ENCODE data around the gene PDE2A.

The PDE2A gene

GRCh38 chr11:72710278-72710677 is 36.1 kb upstream of the PDE2A start:
- no peak for ATAC-seq
- no peak for TF ChIP-seq TSHZ2 (CRISPR knock-in tag; IDR thresholded peaks at IDR 0.05)
- no peak for TF ChIP-seq ZFP30 (CRISPR knock-in tag; IDR thresholded peaks at IDR 0.05)
- no peak for TF ChIP-seq CREB5 (CRISPR knock-in tag; IDR thresholded peaks at IDR 0.05; ENCODE audit: low read depth)
- TF ChIP-seq SNAI2 (CRISPR knock-in tag; IDR thresholded peaks at IDR 0.05), result no peak
- no peak for TF ChIP-seq ARNTL (CRISPR knock-in tag; IDR thresholded peaks at IDR 0.05; ENCODE audit: borderline replicate concordance, low read depth)
- no peak for TF ChIP-seq POU6F1 (CRISPR knock-in tag; IDR thresholded peaks at IDR 0.05; ENCODE audit: borderline replicate concordance, low read depth)
- no peak for TF ChIP-seq TOX (CRISPR knock-in tag; IDR thresholded peaks at IDR 0.05; ENCODE audit: borderline replicate concordance)
- no peak for TF ChIP-seq ESRRG (CRISPR knock-in tag; IDR thresholded peaks at IDR 0.05)
- TF ChIP-seq ISL1 (CRISPR knock-in tag; IDR thresholded peaks at IDR 0.05), result no peak
- no peak for TF ChIP-seq CSDC2 (CRISPR knock-in tag; IDR thresholded peaks at IDR 0.05)
- no peak for TF ChIP-seq ZNF70 (CRISPR knock-in tag; IDR thresholded peaks at IDR 0.05)
- TF ChIP-seq OSR1 (CRISPR knock-in tag; IDR thresholded peaks at IDR 0.05), result no peak

- ATAC-seq, result no peak
- TF ChIP-seq TOX (CRISPR knock-in tag; IDR thresholded peaks at IDR 0.05; ENCODE audit: borderline replicate concordance) (no peak), RARB (CRISPR knock-in tag; IDR thresholded peaks at IDR 0.05) (no peak), CSDC2 (CRISPR knock-in tag; IDR thresholded peaks at IDR 0.05) (no peak), TSHZ2 (CRISPR knock-in tag; IDR thresholded peaks at IDR 0.05) (no peak), ARNTL (CRISPR knock-in tag; IDR thresholded peaks at IDR 0.05; ENCODE audit: borderline replicate concordance, low read depth) (no peak), SNAI2 (CRISPR knock-in tag; IDR thresholded peaks at IDR 0.05) (no peak)
Observed at GRCh38 chr11:72709478-72710238, 35.4 kb upstream of the PDE2A start.

GRCh38 chr11:72707032-72707431 is 32.8 kb upstream of the PDE2A start:
- no peak for ATAC-seq
- TF ChIP-seq ARNTL (CRISPR knock-in tag; IDR thresholded peaks at IDR 0.05; ENCODE audit: borderline replicate concordance, low read depth), result no peak
- TF ChIP-seq SNAI2 (CRISPR knock-in tag; IDR thresholded peaks at IDR 0.05), result no peak
- TF ChIP-seq TOX (CRISPR knock-in tag; IDR thresholded peaks at IDR 0.05; ENCODE audit: borderline replicate concordance), result no peak
- TF ChIP-seq ZNF70 (CRISPR knock-in tag; IDR thresholded peaks at IDR 0.05), result no peak
- TF ChIP-seq TCF4 (CRISPR knock-in tag; IDR thresholded peaks at IDR 0.05; ENCODE audit: borderline replicate concordance), result no peak

- no peak for TF ChIP-seq PATZ1 (CRISPR knock-in tag; IDR thresholded peaks at IDR 0.05; ENCODE audit: borderline replicate concordance)
- TF ChIP-seq BACH2 (CRISPR knock-in tag; IDR thresholded peaks at IDR 0.05; ENCODE audit: borderline replicate concordance), result no peak
- TF ChIP-seq CSRNP3 (CRISPR knock-in tag; IDR thresholded peaks at IDR 0.05), result no peak
- no peak for TF ChIP-seq OSR1 (CRISPR knock-in tag; IDR thresholded peaks at IDR 0.05)
- TF ChIP-seq PPARA (CRISPR knock-in tag; IDR thresholded peaks at IDR 0.05; ENCODE audit: borderline replicate concordance), result no peak
- TF ChIP-seq GLIS3 (CRISPR knock-in tag; IDR thresholded peaks at IDR 0.05), result no peak
- no peak for TF ChIP-seq ZNF70 (CRISPR knock-in tag; IDR thresholded peaks at IDR 0.05)
- no peak for ATAC-seq
Observed at GRCh38 chr11:72706579-72706978, 32.4 kb upstream of the PDE2A start.

Measured in SK-N-SH treated with all-trans-retinoic acid at 6 μM for 48 hours (cell line).